ENCODE data around the gene FRS2.
A peak's percentile ranks its signal among the peaks of the same experiment; 100 is the strongest.

FRS2 gene

GRCh38 chr12:69550569-69551350 is 80.6 kb downstream of the FRS2 start:
- no peak overlapping the region for H3K4me3 ChIP-seq (ENCODE audit: low read depth, low read length)
- DNase-seq (ENCODE audit: low read depth) = no peak
- no peak for TF ChIP-seq CTCF (conservative IDR thresholded peaks at IDR 0.05; ENCODE audit: low read depth, low read length)

GRCh38 chr12:69553628-69554248 is 83.5 kb downstream of the FRS2 start:
- no peak for TF ChIP-seq CTCF (conservative IDR thresholded peaks at IDR 0.05; ENCODE audit: low read depth, low read length)
- H3K4me3 ChIP-seq (ENCODE audit: low read depth, low read length) = no peak overlapping the region
- peak; percentile 79 for DNase-seq (ENCODE audit: low read depth)

- DNase-seq (ENCODE audit: low read depth) = peak; percentile 68
- no peak overlapping the region for H3K4me3 ChIP-seq (ENCODE audit: low read depth, low read length)
- TF ChIP-seq CTCF (conservative IDR thresholded peaks at IDR 0.05; ENCODE audit: low read depth, low read length) = no peak
Observed at GRCh38 chr12:69555461-69555860, 85.3 kb downstream of the FRS2 start.

- no peak for TF ChIP-seq CTCF (conservative IDR thresholded peaks at IDR 0.05; ENCODE audit: low read depth, low read length)
- no peak for DNase-seq (ENCODE audit: low read depth)
- no peak overlapping the region for H3K4me3 ChIP-seq (ENCODE audit: low read depth, low read length)
Observed at GRCh38 chr12:69556383-69556782, 86.2 kb downstream of the FRS2 start.

- DNase-seq (ENCODE audit: low read depth) = no peak
- no peak overlapping the region for H3K4me3 ChIP-seq (ENCODE audit: low read depth, low read length)
- no peak for TF ChIP-seq CTCF (conservative IDR thresholded peaks at IDR 0.05; ENCODE audit: low read depth, low read length)
Observed at GRCh38 chr12:69563166-69563762, 93.1 kb downstream of the FRS2 start.

- DNase-seq (ENCODE audit: low read depth) = no peak
- TF ChIP-seq CTCF (conservative IDR thresholded peaks at IDR 0.05; ENCODE audit: low read depth, low read length) = peak; percentile 9
- H3K4me3 ChIP-seq (ENCODE audit: low read depth, low read length) = no peak overlapping the region
Observed at GRCh38 chr12:69566603-69567002, 96.4 kb downstream of the FRS2 start.
